BE2C (cell line): ENCODE data around the gene SDF2.
"Not testable (repeated sequence)": the region's sequence is repeated elsewhere in the genome, so short reads cannot be mapped to it uniquely, and the experiment has no call there.

ENCODE experiments used
- DNase-seq: peaks from one replicate; pipeline ENCODE4 v3.0.0-alpha.2; 2020
- H3K27me3 ChIP-seq: fragments of 250-450 bp; sonication (Bioruptor Pico); 2 replicates; pipeline ENCODE4 v1.5.1; 2020; ENCODE audit warnings: mild to moderate bottlenecking
- H3K36me3 ChIP-seq: fragments of 250-450 bp; sonication (Bioruptor Pico); 2 replicates; pipeline ENCODE4 v1.5.1; 2020; ENCODE audit warnings: mild to moderate bottlenecking
- H3K4me1 ChIP-seq: fragments of 250-450 bp; sonication (Bioruptor Pico); 2 replicates; pipeline ENCODE4 v1.5.1; 2020
- H3K4me3 ChIP-seq: 2 replicates; pipeline ENCODE4 v1.5.1; 2011; ENCODE audit warnings: low read depth, low read length
- H3K9me3 ChIP-seq: fragments of 250-450 bp; sonication (Bioruptor Pico); 2 replicates; pipeline ENCODE4 v1.5.1; 2020
- CTCF ChIP-seq: IDR thresholded peaks from 2 replicates; pipeline ENCODE4 v1.5.1; 2012; ENCODE audit warnings: mild to moderate bottlenecking, low read depth, low read length

SDF2 gene

GRCh38 chr17:28613931-28614381 lies 47.8 kb downstream of the SDF2 start, which contains the start of gene RSKR:
TSS of gene RSKR (minus strand) at chr17:28614185. CDS start at chr17:28614161, 24 bp downstream.
- no peak for DNase-seq
- no peak for TF ChIP-seq CTCF
- H3K4me1 ChIP-seq, result no peaks in the 10 kb centered on the region
- no peak within 1 kb of the TSS for H3K4me3 ChIP-seq
- H3K9me3 ChIP-seq, result no peaks in the 10 kb centered on the region
- H3K36me3 ChIP-seq, result peaks cover 13% of the 10 kb centered on the region
- no peaks in the 10 kb centered on the region for H3K27me3 ChIP-seq

- Histone ChIP-seq H3K27me3 (no peaks in the 10 kb centered on the region), H3K4me3 (no peak overlapping the region), H3K9me3 (no peaks in the 10 kb centered on the region), H3K36me3 (peaks cover 13% of the 10 kb centered on the region), H3K4me1 (no peaks in the 10 kb centered on the region)
- DNase-seq, result peak; percentile 45
- TF ChIP-seq CTCF, result peak; percentile 67
These were observed 48.5 kb downstream of the SDF2 start for GRCh38 chr17:28612936-28613872.

GRCh38 chr17:28612531-28612930 lies 49.2 kb downstream of the SDF2 start:
- DNase-seq, result no peak
- Histone ChIP-seq H3K36me3 (peaks cover 13% of the 10 kb centered on the region), H3K27me3 (no peaks in the 10 kb centered on the region), H3K9me3 (no peaks in the 10 kb centered on the region), H3K4me1 (no peaks in the 10 kb centered on the region), H3K4me3 (no peak overlapping the region)
- no peak for TF ChIP-seq CTCF

GRCh38 chr17:28610376-28610775 lies 51.3 kb downstream of the SDF2 start:
- Histone ChIP-seq H3K4me1 (no peaks in the 10 kb centered on the region), H3K36me3 (no peaks in the 10 kb centered on the region), H3K27me3 (no peaks in the 10 kb centered on the region), H3K4me3 (no peak overlapping the region), H3K9me3 (no peaks in the 10 kb centered on the region)
- DNase-seq, result no peak
- TF ChIP-seq CTCF, result no peak

GRCh38 chr17:28604031-28604430 lies 57.7 kb downstream of the SDF2 start:
- H3K36me3 ChIP-seq, H3K9me3 ChIP-seq, DNase-seq, H3K4me1 ChIP-seq, H3K4me3 ChIP-seq, H3K27me3 ChIP-seq: not testable (repeated sequence)

- Histone ChIP-seq H3K9me3 (no peaks in the 10 kb centered on the region), H3K27me3 (no peaks in the 10 kb centered on the region), H3K4me3 (peak overlapping the region; percentile 78), H3K36me3 (no peaks in the 10 kb centered on the region), H3K4me1 (no peaks in the 10 kb centered on the region)
- DNase-seq, result peak; percentile 28
- no peak for TF ChIP-seq CTCF
These were observed 62.2 kb downstream of the SDF2 start for GRCh38 chr17:28599311-28600184.
